Activated naive CD4-positive, alpha-beta T cell treated with Interleukin-2 at 50 U/mL for 16 hours (primary cell): ENCODE measurements around the gene TAS2R41.

ENCODE experiments used
- DNase-seq: peaks from one replicate; pipeline ENCODE4 v3.0.0-alpha.2; 2020

The TAS2R41 gene, protein sequence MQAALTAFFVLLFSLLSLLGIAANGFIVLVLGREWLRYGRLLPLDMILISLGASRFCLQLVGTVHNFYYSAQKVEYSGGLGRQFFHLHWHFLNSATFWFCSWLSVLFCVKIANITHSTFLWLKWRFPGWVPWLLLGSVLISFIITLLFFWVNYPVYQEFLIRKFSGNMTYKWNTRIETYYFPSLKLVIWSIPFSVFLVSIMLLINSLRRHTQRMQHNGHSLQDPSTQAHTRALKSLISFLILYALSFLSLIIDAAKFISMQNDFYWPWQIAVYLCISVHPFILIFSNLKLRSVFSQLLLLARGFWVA

DNA sequence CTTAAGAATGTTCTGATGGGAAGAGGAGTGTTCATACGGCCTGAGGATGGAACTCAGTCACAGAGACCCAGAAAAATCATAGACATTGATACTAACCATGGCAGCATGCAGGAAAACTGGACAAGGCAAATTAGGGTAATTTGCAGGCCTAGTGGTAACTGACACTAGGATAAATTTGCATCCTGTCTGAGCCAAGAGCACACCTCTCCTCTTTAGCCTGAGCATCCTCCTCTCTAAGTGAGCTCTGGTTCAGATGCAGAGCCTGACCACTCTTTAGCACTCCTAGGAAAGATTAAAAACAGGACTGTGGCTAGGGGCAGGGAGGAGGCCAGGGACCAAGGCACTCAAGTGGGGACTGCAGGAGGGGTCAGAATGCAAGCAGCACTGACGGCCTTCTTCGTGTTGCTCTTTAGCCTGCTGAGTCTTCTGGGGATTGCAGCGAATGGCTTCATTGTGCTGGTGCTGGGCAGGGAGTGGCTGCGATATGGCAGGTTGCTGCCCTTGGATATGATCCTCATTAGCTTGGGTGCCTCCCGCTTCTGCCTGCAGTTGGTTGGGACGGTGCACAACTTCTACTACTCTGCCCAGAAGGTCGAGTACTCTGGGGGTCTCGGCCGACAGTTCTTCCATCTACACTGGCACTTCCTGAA lies at the start of gene TAS2R41:
Gene TAS2R41, plus strand, starts transcription at position 373 of the 650 bp plus-strand sequence. Its CDS starts 0 bp downstream, at position 373.
- DNase-seq: no peak

DNA sequence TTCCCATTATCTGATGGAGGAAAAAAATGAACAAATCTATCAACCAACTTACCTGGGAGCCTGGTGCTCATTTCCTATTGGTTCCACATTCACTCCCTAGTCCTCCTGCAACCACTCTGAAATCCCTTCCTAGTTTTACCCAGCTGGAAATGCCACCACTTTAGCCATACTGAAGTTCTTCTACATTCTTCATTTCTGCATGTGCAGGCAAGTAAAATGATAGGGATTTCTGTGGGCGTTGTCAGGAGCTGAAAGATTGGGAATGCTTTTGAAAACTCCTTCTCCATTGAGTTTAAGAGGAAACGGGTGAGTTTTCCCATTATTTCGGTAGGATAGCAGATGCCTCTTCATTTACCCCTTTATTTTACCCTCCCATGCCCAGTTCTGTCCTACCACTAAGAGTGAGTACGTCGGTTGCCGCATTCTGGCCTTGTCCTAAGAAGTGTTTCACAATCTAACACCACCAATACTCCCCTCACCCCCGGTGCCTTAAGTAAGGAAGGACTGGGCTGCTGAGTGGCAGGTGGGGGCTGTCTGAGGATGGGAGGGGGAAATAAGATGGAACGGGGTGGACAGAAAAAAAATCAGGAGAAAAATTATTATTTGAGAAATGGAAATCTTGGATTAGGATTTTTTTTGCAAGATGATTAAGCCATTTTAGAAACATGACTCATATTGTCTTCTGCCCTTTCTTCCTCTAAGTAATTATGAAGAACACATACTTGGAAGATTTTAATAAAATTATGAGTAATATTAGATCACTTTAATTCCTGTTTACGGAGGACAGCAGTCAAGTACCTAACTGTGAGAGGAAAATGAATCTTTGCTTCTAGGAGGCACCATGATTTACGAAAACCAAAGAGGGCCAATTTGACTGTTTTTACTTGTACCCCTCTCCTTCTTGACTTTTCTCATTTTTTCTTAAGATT lies 47.6 kb upstream of the TAS2R41 start:
- DNase-seq: no peak

DNA sequence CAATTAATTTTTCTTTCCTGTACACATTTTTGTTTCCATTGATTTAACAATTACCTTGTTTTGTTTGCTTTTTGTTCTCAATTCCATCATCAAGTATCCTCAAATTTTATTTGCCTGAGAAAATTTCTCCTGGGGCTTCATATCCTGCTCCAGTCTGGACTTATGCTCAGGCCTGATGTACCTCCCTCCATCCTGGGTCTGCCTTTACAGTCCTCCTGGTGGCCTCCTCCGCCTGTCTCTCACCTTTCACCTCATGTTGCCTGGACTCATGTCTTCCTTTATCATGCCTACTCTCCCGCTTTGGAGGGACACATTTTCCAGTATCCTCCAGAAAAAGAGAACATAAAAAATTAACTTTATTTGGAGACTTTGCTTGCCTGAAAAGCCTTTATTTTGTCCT lies 46.6 kb upstream of the TAS2R41 start:
- no peak for DNase-seq

DNA sequence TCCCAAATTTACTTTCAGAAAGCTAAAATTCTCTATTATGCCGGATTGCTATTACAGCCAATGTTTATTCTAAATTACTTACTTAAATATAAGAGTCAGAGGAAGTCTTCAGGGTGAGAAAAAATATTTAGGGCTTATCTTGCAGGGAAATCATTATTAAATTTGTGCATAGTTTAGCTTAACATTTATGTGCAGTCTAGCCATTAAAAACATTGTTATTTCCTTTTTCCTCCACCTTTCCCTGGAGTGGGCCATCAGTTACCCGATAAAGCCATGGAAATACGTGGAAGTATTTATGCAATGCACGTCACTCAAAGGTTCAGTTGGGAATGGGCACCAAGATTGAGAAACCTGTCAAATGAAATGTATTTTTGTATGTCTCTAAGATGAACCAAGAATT lies 43.9 kb upstream of the TAS2R41 start:
- DNase-seq: no peak

DNA sequence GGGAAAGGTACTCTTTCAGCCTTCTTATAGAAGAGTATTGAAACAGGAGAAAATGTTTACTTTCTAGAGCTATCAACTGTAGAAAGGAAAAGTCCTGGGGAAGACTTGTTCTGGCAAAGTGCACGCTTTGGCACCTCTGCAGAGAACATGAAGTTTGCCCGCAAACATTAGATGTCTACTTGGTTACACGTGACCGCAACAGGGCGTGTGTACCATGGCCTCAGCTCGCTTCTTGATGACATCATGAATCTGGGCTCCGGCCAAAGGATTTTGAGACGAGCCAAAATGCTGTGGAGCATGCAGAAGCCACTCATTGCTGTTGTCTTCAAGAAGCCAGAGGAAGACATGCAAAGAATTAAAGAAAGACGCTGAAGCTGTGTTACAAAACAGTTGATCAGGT lies 43.0 kb upstream of the TAS2R41 start:
- DNase-seq: no peak

DNA sequence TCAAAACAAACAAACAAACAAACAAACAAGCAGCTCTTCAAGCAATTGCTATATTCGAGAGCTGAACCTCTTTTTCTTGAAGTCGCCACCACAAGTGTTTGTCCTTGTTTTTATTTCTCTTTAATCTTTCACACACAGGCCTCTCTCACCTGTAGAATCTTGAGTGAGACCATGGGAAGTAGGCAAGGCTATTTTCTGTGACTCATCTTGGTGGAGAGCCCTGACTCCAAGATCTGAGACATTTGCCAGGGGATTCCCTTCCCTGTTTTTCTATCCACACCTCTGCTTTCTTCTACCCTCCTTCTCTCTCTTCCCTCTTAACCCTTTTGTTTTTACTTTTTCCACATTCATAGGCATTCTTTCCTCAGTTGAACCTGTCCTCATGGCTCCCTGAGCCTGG lies 42.4 kb upstream of the TAS2R41 start:
- no peak for DNase-seq

DNA sequence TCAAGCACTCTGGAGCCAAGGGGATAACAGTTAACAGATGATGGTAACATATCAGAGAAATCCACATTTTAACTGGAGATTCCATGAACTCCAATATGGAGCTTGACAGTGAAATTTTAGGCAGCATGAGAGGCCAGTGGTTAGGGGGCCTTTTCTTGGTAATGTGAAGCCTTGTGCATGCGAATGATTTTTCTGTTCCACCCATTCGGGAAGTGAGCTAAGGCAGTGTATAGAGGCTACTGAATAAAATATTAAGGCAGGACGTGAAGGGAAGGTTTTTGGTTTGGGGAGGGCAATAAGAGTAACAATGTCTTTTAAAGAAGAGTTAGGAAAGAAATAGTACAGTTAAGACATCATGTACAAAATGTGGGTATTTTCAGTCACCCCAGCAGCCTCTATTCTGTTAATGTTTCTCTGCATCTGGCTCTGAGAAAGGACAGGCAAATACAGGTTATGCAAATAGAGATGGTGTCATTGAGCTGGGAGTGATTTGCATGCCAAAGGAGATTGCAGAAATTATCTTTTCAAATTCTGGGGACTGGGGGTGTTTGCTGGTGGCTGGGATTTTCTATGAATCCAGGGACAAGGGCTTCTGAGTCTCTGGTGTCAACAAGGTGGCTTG lies 41.2 kb upstream of the TAS2R41 start:
- no peak for DNase-seq

DNA sequence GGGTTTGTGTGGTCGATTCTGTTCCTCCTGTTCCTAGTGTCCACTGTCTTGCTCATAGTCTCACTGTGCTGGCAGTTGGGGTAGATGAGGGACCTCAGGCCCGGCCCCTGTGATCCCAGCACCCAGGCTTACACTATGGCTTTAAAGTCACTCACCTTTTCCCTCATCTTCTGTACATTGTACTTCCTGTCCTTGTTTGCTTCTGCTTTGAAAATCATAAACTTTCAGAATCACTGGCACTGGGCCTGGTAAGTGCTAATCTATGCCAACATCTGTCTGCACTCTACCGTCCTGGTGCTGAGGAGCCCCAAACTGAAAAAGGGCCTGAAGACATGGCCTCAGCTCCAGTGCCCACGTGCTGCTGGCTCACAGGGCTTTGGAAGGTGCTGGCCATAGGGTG lies 40.1 kb upstream of the TAS2R41 start:
- no peak for DNase-seq

DNA sequence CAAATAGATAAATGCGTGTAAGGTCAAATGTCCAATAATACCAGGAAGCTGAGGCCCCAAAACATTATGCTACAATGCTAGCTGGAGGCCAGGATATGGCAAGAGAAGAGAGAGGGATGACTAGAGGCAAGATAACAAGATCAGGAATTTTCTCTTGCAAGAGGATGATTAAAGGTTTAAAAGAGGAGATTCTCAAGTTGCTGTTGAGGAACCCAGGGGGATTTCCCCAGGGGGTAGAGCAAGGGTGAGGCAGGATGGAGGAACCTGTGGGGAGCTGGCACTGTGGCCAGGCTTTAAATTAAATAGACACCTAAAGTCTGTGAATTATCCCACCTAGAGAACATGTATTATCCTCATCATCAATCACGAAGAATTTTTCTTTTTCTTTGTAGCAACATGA lies 37.8 kb upstream of the TAS2R41 start:
- DNase-seq: no peak

DNA sequence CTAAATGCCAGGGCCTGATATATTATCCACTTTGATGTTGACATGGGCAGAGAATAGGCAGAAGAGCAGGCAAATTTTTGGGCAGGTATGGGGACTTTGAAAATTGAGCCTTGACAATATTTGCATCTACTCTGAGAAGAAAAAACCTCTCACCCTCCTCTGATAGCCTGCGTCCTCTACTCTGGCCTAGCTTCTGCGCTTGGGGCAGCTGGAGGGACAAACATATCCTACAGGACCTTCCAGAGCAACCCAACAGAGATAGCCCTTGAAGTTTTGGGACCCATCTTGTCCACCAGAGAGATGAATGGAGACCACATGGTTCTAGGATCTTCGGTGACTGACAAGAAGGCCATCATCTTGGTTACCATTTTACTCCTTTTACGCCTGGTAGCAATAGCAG lies 34.5 kb upstream of the TAS2R41 start, which contains the start of gene TAS2R60:
Gene TAS2R60, plus strand, starts transcription at position 301 of the 400 bp plus-strand sequence. Its CDS starts 0 bp downstream, at position 301.
- DNase-seq: no peak

DNA sequence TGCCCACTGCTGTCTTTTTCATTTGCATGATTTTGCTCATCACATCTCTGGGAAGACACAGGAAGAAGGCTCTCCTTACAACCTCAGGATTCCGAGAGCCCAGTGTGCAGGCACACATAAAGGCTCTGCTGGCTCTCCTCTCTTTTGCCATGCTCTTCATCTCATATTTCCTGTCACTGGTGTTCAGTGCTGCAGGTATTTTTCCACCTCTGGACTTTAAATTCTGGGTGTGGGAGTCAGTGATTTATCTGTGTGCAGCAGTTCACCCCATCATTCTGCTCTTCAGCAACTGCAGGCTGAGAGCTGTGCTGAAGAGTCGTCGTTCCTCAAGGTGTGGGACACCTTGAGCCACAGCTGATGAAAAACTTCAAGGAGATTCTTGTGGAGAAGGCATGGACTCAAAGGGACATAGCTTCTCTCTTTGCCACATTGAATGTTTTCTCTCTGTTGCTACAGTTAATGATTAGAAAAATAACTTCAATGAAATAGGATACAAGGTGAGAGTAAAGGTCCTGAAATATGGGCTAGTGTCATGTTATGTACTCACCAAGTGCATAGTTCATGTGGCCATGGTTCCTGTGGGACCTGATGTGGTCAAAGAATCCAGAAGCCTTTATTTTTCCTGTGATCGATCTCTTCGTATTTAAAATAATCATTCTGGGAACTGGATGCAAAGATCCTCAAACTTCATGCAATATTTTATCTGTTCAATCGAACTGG lies 33.5 kb upstream of the TAS2R41 start:
- DNase-seq: no peak

DNA sequence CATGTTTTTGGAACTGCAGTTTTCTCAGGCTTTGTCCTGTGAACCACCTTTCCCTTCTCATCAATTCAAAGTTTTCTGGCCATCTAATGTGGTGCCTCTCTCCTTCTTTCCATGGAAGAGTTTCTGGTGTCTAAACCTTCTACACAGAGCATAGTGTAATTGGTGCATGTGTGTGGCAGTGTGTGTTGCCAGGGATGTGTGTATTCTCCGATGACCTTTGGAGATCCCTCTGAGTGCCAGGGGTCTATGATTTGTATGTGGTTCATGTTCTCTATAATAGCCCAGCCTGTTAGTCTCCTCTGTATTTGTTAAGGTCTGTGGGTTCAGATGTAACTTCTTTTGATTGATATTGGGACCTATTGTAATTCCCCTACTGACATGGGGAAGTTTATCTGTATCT lies 32.9 kb upstream of the TAS2R41 start:
- DNase-seq: no peak

DNA sequence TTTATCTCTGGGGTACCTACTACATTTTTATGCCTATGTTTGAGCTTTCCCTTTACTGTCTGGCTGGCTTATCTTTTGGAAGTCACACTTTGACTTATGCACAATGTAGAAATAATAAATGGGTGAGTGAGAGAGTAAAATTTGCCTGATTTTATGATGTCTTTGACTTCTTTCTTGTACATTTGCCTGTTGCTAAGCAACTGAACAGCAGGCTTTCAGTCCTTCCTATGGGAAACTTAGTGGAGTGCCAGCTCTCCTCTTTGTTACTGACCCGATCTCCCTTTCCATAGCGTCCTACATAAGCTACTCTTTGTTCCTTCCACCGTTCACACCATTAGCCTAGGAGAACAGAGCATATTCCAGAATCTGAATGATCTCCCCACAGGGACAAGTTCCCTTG lies 30.2 kb upstream of the TAS2R41 start:
- no peak for DNase-seq

DNA sequence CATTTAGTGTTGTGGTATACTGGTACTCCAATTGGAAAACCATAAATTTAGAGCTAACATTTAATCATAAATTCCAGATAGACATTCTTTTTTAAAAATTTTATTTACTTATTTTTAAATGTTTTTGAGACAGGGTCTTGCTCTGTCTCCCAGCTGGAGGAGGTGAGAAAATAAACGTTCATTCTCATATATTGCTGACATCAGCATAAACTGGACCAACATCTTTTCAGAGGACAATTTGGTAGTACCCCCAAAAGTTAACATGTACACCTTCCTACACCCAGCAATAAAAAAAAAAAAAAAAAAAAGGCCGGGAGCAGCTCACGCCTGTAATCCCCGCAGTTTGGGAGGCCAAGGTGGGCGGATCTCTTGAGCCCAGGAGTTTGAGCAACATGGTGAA lies 29.2 kb upstream of the TAS2R41 start:
- no peak for DNase-seq

DNA sequence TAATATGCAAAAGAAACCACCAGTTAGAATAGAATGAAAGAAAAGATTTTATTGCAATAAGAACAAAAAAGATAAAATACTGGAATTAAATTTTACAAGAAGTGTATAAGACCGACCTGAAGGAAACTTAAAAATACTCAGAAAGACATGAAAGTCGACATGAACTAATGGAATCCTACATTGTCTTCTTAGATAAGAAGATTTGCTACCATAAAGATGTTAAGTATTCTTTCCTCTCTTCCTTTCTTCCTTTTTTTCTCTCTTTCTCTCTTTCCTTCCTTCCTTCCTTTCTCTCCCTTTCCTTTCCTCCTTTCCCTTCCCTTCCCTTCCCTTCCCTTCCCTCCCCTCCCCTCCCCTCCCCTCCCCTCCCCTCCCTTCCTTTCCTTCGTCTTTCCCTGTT lies 27.9 kb upstream of the TAS2R41 start:
- DNase-seq: no peak

DNA sequence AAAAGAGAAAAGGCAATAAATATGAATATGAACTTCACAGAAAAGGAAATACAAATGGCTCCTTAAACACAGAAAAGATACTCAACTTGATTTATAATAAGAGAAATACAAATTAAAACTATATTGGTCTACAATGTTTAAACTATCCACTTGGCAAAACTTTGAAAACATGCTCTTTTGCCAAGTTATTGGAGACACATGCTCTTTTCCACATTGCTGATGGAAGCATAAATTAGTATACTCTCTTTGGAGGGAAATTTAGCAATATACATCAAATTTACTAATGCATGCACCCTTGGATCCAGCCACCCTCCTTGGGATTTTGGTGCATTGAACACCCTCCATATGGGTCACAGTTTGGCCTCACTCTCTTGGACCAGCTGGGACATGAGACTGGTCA lies 26.6 kb upstream of the TAS2R41 start:
- DNase-seq: no peak

DNA sequence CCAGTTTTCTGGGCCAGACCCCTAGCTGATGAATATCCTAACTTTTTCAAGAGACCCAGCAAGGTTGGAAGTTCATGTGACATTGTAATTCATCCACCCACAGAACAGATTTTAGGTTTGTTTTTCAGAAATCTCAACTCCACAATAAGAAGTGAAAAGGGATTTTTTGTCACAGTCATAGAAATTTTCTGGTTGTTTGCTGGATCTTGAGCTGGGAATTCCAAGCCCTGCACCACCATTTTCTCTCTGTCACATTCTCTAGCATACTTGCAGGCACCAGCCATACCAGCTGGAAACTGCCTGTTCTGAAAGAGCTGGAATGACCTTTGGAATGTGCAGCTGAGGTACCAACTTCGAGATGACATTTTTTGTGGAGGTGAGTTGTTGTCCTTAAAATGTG lies 25.9 kb upstream of the TAS2R41 start:
- no peak for DNase-seq

DNA sequence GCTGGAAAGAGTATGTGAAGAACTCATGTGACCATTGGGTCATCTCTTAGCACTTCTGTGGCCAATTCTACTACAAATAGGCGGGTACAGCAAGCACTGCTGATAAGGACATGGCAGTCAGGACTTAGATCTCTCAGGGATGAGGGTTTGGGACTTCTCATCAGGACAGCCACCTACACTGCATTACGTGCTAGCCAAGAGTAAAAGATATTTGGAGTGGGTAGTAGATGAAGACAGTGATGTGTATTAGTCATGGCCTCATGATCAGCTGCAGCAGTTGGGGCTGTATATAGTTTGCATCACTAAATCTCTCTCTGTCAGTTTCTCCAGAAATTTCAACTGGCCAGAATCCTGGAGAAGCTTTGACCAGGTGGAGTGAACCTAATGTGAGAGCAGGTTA lies 25.2 kb upstream of the TAS2R41 start:
- DNase-seq: no peak

DNA sequence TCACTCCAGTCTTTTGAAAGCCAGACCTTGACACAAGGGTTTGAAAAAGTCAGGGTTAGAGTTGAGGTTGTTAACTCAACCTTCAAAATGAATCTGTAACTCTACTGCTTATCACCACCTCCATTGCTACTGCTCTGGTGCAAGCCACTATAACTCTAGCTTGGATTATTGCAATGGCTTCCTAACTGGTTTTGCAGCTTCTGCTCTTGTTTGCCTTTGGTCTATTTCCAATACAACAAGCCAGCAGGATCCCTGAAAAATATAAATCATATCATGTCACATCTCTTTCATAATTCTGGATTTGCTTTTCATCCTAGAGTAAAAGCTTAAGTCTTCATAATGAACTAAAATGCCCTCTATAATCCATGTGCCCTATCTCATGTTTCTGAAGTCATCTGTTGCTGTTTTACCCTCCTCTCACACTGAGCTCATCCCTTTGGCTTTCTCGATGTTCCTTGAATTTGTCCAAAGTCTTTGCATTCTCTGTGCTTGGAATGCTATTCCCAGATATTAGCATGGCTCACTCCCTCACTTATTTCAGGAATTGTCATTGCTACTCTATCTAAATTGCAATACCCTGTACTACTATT lies 23.5 kb upstream of the TAS2R41 start:
- DNase-seq: no peak

DNA sequence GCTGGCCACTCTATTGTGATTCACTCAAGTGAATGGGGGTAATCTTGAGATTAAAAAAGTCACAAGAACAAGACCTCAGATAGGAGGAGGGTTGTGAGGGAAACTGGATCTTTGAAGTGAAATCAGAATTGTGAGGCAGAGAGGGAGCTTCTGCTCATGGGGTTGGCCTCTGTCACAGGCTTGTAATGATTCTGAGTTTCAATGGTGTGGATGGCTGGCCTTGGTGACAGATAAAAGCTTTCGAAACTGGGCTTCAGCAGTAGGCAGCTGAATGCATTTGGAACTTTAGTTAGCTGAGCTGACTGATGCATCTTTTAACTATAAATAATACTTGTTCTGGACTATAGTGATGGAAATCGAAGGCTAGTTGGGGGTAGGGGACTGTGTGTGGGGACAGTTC lies 22.2 kb upstream of the TAS2R41 start:
- no peak for DNase-seq

DNA sequence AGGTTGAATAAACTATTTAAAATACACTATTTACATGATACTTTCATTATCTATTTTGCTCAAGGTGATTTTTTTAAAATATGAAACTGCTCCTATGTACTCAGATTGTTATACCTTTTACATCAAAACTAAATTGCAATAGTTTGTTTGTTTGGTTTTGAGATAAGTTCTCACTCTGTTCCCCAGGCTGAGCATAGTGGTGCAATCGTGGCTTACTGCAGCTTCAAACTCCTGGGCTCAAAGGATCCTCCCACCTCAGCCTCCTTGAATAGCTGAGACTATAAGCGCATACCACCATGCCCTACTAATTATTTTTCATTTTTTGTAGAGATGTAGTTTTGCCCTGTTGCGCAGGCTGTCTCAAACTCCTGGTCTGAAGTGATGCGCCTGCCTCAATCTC lies 21.7 kb upstream of the TAS2R41 start:
- DNase-seq: no peak
